Right kidney (tissue), 1 donor: ENCODE results near the gene PRPSAP1.
"Not testable (repeated sequence)": the region's sequence is repeated elsewhere in the genome, so short reads cannot be mapped to it uniquely, and the experiment has no call there.

Experiments used
- DNase-seq: peaks from one replicate; pipeline ENCODE4 v3.0.0-alpha.2; 2016

The PRPSAP1 gene

GRCh38 chr17:76278268-76278908, 75.3 kb downstream of the PRPSAP1 start:
- no peak for DNase-seq

GRCh38 chr17:76277300-76278267, 76.1 kb downstream of the PRPSAP1 start:
- DNase-seq, result no peak

- no peak for DNase-seq
These were observed 77.0 kb downstream of the PRPSAP1 start for GRCh38 chr17:76276461-76277299.

GRCh38 chr17:76276069-76276431, 77.7 kb downstream of the PRPSAP1 start:
- DNase-seq, result no peak

DNA sequence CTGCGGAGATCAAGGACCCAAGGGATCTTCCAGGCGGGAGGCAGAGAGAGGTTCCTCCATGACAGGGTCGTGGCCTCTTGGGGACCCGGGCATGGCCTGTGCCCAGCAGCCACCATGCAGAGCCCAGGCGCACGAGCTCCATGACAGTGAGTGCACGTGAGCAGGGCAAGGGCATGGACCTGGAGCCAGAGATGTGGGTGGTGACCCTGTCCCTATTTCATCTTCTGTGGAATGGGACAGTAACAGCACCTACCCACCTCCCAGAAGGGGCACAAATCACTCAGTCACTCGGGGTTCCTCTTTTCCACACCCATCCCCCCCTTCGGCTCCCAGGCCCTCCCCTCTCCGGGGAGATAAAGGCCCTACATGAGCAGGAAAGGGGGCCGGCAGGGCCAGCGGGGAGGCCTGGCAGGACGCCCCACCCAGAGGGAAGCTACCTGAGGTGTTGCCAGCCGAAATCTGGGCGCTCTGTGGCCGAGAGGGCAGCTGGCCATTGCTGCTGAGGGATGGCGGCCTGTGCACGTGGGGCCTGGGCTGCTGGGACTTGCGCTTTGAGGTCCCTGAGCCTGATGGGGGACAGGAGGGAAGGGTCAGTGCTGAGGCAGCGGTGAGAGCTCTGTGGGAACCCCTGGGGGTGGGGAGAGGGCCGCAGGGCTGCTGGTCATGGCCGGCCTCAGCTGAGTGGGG, 78.2 kb downstream of the PRPSAP1 start:
- no peak for DNase-seq

GRCh38 chr17:76274112-76274956, 79.4 kb downstream of the PRPSAP1 start:
- peak; percentile 48 for DNase-seq

GRCh38 chr17:76273445-76274111, 80.1 kb downstream of the PRPSAP1 start:
- no peak for DNase-seq

GRCh38 chr17:76272541-76273444, 80.9 kb downstream of the PRPSAP1 start:
- no peak for DNase-seq

DNA sequence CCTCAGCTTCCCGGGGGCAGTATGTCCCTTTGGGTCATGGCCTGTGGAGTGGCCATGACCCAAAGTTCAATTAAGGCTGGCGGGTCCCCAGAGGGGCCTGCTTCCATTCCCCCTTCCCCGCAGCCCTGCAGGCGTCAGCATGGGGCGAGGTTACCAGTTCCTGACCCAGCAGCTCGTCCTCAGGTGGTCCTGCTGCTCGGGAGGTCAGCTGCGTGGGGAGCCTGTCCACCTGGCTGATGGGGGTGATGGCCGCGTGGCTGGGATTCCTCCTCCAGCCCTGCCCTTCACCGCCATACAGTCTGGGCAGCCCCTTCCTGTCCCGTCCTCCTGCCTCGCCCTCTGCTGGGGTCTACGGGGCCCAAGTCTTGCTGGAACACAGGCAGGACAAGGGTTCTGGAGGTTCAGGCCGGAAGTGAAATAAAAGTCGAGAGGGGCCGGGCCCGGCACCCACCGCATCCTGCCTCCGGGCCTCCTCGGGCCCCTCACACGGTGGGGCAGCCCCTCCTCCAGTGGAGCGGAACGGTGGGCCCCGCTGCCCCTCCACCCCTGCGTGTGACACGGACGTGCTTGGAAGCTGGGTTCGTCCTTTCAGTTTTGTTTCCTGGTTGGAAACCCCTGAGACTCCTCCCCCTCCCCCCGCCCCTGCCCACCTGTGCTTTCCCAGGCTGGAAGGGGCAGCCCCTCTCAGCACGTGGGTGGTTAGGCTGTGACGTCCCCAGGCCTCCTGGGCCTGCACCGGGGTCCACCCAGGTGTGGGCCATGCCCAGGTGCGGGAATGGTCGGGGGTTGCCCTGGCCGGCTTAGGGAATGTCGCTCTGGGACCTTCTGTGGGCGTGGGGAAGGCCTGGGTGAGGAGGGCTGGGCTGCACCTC, 81.8 kb downstream of the PRPSAP1 start:
- DNase-seq, result peak; percentile 79

DNA sequence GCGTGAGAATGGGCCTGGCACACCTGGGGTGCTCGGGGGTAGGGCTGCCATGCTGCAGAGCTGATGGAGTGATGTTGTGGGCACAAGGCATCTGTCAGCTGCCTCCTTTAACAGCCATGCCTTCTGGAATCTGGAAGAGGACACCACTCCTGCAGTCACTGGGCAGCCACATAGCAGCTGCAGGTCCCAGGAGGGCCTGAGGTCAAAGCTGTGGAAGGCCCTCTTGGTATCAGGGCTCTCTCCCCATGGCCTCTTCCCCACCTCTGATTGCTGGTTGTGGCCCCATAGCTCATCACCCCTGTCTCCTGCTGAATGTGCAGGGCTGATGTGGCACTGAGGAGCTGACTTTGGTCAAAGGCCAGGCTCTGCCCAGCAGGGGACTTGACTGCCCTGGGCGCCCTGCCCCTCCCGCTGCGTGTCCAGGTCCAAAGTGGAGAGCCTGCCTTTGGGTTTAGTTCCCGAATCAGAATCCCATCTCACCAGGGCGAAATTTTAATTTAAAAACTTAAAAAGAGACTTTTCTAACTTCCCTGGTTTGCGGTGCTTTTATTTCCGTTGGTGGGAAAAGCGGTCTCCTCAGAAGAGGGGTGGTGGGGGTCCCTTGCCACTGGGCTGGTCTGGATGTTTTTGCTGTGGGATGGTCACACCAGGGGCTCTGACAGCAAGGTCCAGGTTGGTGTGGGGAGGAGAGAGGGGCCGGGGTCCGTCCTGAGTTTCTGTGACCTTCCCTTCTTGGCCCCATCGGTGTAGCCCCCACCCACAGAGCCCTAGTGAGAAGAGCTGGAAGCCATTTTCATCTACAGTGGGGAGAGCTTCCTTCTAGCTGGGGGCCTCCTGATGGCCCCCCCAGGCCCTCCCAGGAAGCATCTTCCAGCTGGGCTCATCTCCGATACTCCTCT, 82.7 kb downstream of the PRPSAP1 start:
- DNase-seq, result peak; percentile 18

DNA sequence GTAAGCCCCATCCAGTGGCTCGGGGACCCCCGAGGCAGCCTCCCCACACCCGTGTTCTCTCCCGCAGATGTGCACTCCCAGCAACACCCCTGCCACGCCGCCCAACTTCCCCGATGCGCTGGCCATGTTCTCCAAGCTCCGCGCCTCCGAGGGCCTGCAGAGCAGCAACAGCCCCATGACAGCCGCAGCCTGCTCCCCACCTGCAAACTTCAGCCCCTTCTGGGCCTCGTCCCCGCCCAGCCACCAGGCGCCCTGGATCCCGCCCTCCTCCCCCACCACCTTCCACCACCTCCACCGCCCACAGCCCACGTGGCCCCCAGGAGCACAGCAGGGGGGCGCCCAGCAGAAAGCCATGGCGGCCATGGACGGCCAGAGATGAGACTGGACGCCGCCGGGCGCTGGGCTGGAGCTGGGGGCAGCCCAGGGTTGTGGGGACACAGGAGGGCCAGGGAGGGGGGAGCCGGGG, 83.6 kb downstream of the PRPSAP1 start:
- DNase-seq, result no peak

- no peak for DNase-seq
These were observed 84.4 kb downstream of the PRPSAP1 start for GRCh38 chr17:76268991-76269981.

DNA sequence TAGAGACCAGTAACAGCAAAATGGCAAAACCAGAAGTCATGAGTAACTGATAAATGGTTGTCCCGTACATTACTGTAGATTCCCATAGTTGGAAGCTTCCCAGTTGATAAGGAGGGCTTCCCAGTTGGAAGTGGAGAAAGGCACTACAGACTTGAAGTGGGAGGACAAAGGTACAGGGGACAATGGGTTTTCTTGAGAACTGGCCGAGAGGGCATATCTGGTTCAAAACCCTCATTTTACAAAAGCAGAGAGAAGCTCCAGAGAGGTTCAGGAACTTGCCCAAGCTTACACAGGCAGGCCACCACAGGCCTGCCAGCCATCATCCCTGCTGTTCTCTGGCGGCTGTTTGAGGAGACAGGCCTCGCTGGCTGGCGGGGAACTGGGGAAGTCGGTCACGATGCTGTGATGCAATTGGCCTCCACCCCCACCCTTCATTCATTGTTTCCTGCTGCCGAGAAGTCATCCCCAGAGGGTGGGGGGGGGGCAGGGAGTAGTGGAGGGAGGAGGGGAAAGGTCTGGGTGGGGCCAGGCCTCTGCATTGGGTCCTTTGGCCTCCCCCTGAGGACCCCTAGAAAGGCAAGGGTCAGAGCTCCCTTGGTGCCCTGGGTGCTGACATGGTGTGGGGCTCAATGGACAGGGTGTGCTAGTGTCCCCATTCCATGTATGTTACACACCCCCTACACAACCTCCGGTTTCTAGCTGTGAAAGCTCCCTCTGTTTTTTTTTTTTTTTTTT, 85.5 kb downstream of the PRPSAP1 start:
- DNase-seq, result no peak

- DNase-seq, result not testable (repeated sequence)
These were observed 86.1 kb downstream of the PRPSAP1 start for GRCh38 chr17:76267581-76268001.

GRCh38 chr17:76267051-76267576, 86.6 kb downstream of the PRPSAP1 start:
- DNase-seq, result no peak
